GM20000 (cell line): ENCODE measurements around the gene UQCRC2.

Experiments used
- DNase-seq: peaks from one replicate; pipeline ENCODE4 v3.0.0; 2012; ENCODE audit warnings: low spot score
- TF ChIP-seq, protein P1 (sequence below): IDR thresholded peaks from 2 replicates; pipeline ENCODE4 v1.5.1; 2012; ENCODE audit warnings: mild to moderate bottlenecking, control low read depth; ENCODE audit errors: extremely low read depth, missing control alignments

Gene UQCRC2

DNA sequence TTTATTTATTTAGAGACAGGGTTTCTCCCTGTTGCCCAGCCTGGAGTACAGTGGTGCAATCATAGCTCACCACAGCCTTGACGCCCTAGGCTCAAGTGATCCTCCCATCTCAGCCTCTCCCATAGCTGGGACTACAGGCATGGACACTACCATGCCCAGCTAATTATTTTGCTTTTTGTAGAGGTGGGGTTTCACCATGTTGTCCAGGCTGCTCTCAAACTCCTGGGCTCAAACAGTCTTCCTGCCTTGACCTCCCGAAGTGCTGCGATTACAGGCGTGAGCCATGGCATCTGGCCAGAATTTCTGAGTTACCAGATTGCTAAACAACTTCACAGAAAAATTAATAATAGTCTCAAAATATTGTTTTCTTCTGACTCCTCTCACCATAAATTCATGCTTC lies 76.5 kb downstream of the UQCRC2 start:
- no peak for DNase-seq
- TF ChIP-seq, protein P1, sequence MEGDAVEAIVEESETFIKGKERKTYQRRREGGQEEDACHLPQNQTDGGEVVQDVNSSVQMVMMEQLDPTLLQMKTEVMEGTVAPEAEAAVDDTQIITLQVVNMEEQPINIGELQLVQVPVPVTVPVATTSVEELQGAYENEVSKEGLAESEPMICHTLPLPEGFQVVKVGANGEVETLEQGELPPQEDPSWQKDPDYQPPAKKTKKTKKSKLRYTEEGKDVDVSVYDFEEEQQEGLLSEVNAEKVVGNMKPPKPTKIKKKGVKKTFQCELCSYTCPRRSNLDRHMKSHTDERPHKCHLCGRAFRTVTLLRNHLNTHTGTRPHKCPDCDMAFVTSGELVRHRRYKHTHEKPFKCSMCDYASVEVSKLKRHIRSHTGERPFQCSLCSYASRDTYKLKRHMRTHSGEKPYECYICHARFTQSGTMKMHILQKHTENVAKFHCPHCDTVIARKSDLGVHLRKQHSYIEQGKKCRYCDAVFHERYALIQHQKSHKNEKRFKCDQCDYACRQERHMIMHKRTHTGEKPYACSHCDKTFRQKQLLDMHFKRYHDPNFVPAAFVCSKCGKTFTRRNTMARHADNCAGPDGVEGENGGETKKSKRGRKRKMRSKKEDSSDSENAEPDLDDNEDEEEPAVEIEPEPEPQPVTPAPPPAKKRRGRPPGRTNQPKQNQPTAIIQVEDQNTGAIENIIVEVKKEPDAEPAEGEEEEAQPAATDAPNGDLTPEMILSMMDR: no peak

DNA sequence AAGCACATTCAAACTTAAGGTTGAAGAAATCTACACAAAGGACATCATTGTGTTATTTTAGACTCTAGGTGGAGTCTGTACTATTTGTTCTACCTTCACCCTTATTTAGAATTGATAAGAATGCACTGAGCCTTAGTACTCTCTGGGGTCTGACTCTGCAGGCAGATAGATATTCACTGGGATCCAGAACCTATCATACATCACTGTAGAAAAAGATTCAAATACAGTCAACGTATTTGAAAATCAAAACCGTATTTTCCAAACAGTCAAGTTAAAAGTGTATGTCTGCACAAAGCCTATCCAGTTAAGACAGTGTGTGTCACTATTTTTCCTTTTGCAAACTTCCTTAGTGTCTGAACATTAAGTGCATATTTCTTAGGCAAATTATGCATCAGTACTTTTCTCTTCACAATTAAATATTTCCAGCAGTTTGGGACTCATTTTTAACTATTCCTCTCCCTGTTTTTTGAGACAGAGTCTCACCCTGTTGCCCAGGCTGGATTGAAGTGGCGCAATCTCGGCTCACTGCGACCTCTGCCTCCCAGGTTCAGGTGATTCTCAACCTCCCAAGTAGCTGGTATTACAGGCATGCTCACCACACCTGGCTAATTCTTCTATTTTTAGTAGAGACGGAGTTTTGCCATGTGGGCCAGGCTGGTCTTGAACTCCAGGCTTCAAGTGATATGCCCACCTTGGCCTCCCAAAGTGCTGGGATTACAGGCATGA lies 77.1 kb downstream of the UQCRC2 start:
- DNase-seq: no peak
- TF ChIP-seq, protein P1: no peak

DNA sequence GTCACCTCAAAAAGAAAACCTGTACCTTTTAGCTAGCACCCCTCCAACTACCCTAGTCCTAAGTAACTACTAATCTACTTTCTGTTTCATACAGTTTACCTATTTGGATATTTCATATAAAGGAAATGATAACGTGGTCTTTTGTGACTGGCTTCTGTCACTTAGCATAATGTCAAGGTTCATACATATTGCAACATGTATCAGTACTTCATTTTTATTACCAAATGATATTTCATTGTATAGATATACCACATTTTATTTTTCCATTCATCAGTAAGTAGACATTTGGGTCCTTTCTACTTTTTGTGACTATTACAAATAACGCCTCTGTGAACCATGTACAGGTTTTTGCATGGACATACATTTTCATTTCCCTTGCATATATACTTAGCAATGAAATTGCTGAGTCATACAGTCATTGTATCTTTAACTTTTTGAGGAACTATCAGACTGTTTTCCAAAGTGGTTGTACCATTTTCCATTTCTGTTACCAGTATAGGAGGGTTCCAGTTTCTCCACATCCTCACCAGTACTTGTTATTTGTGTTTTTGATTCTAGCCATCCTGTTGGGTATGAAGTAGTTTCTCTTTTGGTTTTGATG lies 78.4 kb downstream of the UQCRC2 start:
- DNase-seq: no peak
- TF ChIP-seq, protein P1: no peak
